IMR-90 (cell line): Measurements from ENCODE around the gene OR8J1.

Experiments
- CEBPB ChIP-seq: IDR thresholded peaks from 2 replicates; pipeline ENCODE4 v1.6.1; 2012; ENCODE audit warnings: low read depth, low read length, improper control_type of control experiment
- POLR2A ChIP-seq: IDR thresholded peaks from 2 replicates; pipeline ENCODE4 v1.6.1; 2012; ENCODE audit warnings: mild to moderate bottlenecking, low read depth, low read length
- RFX5 ChIP-seq: IDR thresholded peaks from 2 replicates; pipeline ENCODE4 v1.8.0; 2012; ENCODE audit warnings: low read depth, mild to moderate bottlenecking, low read length, moderate library complexity
- SMC3 ChIP-seq: fragments of 150-350 bp; IDR thresholded peaks from 2 replicates; pipeline ENCODE4 v1.6.1; 2016; ENCODE audit warnings: low read depth, mild to moderate bottlenecking, antibody characterized with exemption, low read length, moderate library complexity
- TF ChIP-seq, protein P1 (sequence below): conservative IDR thresholded peaks from 2 replicates; pipeline ENCODE4 v1.5.1; 2012; ENCODE audit warnings: mild to moderate bottlenecking, low read depth, low read length, improper control_type of control experiment

- TF ChIP-seq, protein P1, sequence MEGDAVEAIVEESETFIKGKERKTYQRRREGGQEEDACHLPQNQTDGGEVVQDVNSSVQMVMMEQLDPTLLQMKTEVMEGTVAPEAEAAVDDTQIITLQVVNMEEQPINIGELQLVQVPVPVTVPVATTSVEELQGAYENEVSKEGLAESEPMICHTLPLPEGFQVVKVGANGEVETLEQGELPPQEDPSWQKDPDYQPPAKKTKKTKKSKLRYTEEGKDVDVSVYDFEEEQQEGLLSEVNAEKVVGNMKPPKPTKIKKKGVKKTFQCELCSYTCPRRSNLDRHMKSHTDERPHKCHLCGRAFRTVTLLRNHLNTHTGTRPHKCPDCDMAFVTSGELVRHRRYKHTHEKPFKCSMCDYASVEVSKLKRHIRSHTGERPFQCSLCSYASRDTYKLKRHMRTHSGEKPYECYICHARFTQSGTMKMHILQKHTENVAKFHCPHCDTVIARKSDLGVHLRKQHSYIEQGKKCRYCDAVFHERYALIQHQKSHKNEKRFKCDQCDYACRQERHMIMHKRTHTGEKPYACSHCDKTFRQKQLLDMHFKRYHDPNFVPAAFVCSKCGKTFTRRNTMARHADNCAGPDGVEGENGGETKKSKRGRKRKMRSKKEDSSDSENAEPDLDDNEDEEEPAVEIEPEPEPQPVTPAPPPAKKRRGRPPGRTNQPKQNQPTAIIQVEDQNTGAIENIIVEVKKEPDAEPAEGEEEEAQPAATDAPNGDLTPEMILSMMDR: no peak
- no peak for TF ChIP-seq SMC3
- TF ChIP-seq POLR2A: no peak
- TF ChIP-seq RFX5: no peak
- no peak for TF ChIP-seq CEBPB
Observed at GRCh38 chr11:56410801-56411200, 56.7 kb downstream of the OR8J1 start.
